Gastroesophageal sphincter (tissue), 4 donors: ENCODE results near the gene DTNBP1. TPM values are rescaled to one million over a fixed set of nuclear protein-coding genes. Genes with fewer than 3 reads are reported as not detected.

ENCODE experiments used
- ATAC-seq: fragments of 150-250 bp; one replicate; pipeline ENCODE4 v1.9.1; 2016; ENCODE audit warnings: mild to moderate bottlenecking, moderate library complexity
- H3K27ac ChIP-seq, 4 donors: fragments of 200-600 bp; sonication (generic) in 3 of 4; 1 replicate in 3 of 4; 2 replicates in 1 of 4; pipeline ENCODE4 v1.5.1; 2016 to 2019
- H3K27me3 ChIP-seq: fragments of 200-600 bp; sonication (generic); one replicate; pipeline ENCODE4 v1.5.1; 2019
- H3K36me3 ChIP-seq, 2 donors: fragments of 200-600 bp; sonication (generic); one replicate each; pipeline ENCODE4 v1.5.1; 2019; ENCODE audit warnings: control low read depth in 1 of 2
- H3K4me1 ChIP-seq, 3 donors: fragments of 200-600 bp; sonication (generic); 1 replicate in 2 of 3; 2 replicates in 1 of 3; pipeline ENCODE4 v1.5.1; 2016 to 2019; ENCODE audit warnings: control low read depth in 2 of 3
- H3K4me3 ChIP-seq, 2 donors: fragments of 200-600 bp; sonication (generic); one replicate each; pipeline ENCODE4 v1.5.1; 2019; ENCODE audit warnings: mild to moderate bottlenecking in 1 of 2, moderate library complexity in 1 of 2
- H3K9me3 ChIP-seq, 3 donors: fragments of 200-600 bp; sonication (generic); one replicate each; pipeline ENCODE4 v1.5.1; 2017 to 2019; ENCODE audit warnings: control low read depth in 2 of 3
- EP300 ChIP-seq: sonication (generic); formaldehyde crosslinking; IDR thresholded peaks from one replicate; pipeline ENCODE4 v1.6.1; 2017; ENCODE audit warnings: antibody characterized with exemption, mild to moderate bottlenecking
- POLR2A ChIP-seq, 2 donors: fragments of 450-650 bp; IDR thresholded peaks; one replicate each; pipeline ENCODE4 v1.6.1; 2017; ENCODE audit warnings: antibody characterized with exemption in 2 of 2, mild to moderate bottlenecking in 2 of 2, moderate library complexity in 1 of 2
- POLR2AphosphoS5 ChIP-seq: sonication (generic); formaldehyde crosslinking; IDR thresholded peaks from one replicate; pipeline ENCODE4 v1.6.1; 2017; ENCODE audit warnings: antibody characterized with exemption
- WGBS, 2 donors: methylation state at CpG; one replicate each; pipeline ENCODE4 v1.1.5; 2018; ENCODE audit warnings: low coverage in 1 of 2; 5-methylcytosine and 5-hydroxymethylcytosine counted together
- total RNA-seq, 4 donors: library from RNA; depleted of rRNA; stranded (reverse); fragments of >200 nt; gene quantifications; one replicate each; pipeline ENCODE4 v1.1.0, GENCODE V29; 2016
- TF ChIP-seq, protein P1 (sequence below), 4 experiments: fragments of 200-600 bp in 2 of 4; fragments of 450-650 bp in 2 of 4; sonication (generic) in 1 of 4; IDR thresholded peaks; one replicate each; pipeline ENCODE4 v1.5.1; 2017 to 2019; ENCODE audit warnings: antibody characterized with exemption in 4 of 4, mild to moderate bottlenecking in 2 of 4, moderate library complexity in 2 of 4

DTNBP1 gene
- total RNA-seq, 4 donors from 2014 or later: 14.4 to 20.2 (median 16.9) TPM

DNA sequence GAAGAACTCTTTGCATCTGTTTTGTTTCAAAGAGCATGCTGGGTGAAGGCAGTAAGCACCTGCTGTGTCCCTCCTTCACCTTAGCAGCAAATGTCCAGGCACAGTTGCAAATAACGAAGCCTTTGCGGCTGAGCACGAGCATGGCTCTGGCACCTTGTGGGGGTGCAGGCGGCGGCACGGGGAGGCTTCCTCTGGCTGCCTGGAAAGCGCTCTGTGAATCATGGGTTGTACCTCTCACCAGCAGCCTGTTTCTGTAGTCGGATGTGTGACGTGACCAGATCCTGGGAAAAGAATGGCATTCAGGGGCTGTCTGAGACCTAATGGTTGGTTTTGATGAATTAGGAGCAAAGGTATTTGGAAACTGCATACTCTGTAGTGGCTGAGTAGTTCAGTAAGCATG, 144.8 kb downstream of the DTNBP1 start:
- no peak overlapping the region for H3K27ac ChIP-seq
- H3K4me1 ChIP-seq: peaks cover 0 to 21% (median 0%) of the 10 kb centered on the region in 3 donors
- 93% methylated on average over 6 to 9 of the region's 9 CpGs for WGBS, 2 donors
- H3K27me3 ChIP-seq: no peaks in the 10 kb centered on the region
- H3K36me3 ChIP-seq: peaks cover 0 to 94% of the 10 kb centered on the region in 2 donors
- no peak overlapping the region for H3K4me3 ChIP-seq
- H3K9me3 ChIP-seq: no peaks in the 10 kb centered on the region
- TF ChIP-seq POLR2AphosphoS5 (no peak), EP300 (no peak), POLR2A (IDR thresholded peaks at IDR 0.05) (no peak)
- TF ChIP-seq, protein P1, sequence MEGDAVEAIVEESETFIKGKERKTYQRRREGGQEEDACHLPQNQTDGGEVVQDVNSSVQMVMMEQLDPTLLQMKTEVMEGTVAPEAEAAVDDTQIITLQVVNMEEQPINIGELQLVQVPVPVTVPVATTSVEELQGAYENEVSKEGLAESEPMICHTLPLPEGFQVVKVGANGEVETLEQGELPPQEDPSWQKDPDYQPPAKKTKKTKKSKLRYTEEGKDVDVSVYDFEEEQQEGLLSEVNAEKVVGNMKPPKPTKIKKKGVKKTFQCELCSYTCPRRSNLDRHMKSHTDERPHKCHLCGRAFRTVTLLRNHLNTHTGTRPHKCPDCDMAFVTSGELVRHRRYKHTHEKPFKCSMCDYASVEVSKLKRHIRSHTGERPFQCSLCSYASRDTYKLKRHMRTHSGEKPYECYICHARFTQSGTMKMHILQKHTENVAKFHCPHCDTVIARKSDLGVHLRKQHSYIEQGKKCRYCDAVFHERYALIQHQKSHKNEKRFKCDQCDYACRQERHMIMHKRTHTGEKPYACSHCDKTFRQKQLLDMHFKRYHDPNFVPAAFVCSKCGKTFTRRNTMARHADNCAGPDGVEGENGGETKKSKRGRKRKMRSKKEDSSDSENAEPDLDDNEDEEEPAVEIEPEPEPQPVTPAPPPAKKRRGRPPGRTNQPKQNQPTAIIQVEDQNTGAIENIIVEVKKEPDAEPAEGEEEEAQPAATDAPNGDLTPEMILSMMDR (IDR thresholded peaks at IDR 0.05): no peak
- no peak for ATAC-seq

DNA sequence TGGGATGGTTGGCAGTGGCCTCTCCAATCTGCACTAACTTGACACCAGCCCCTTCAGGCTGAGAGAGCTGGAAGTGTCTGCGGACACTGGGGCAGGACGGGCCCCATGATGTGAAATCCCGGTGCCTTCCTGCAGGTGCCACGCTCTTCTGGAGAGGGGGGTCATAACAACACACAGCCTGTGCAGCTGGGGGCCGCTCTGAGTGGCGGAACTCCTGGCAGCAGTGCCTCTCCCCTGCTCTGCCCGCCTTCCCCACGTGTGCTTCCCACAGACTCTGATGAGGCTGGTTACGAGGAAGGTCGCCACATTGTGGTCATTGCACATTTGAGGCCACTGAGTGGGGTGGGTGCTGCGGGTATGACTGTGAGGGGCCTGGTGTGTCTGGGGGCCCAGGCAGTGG, 145.2 kb downstream of the DTNBP1 start:
- peaks cover 0 to 94% of the 10 kb centered on the region in 2 donors for H3K36me3 ChIP-seq
- H3K27me3 ChIP-seq: no peaks in the 10 kb centered on the region
- no peak overlapping the region for H3K27ac ChIP-seq
- no CpG with 5 or more reads among the region's 11 CpGs for WGBS, 2 donors
- H3K4me3 ChIP-seq: no peak overlapping the region
- no peaks in the 10 kb centered on the region for H3K9me3 ChIP-seq
- TF ChIP-seq EP300 (no peak), POLR2AphosphoS5 (no peak)
- TF ChIP-seq, protein P1 (IDR thresholded peaks at IDR 0.05): no peak
- peaks cover 0 to 16% (median 0%) of the 10 kb centered on the region in 3 donors for H3K4me1 ChIP-seq
- ATAC-seq: no peak

DNA sequence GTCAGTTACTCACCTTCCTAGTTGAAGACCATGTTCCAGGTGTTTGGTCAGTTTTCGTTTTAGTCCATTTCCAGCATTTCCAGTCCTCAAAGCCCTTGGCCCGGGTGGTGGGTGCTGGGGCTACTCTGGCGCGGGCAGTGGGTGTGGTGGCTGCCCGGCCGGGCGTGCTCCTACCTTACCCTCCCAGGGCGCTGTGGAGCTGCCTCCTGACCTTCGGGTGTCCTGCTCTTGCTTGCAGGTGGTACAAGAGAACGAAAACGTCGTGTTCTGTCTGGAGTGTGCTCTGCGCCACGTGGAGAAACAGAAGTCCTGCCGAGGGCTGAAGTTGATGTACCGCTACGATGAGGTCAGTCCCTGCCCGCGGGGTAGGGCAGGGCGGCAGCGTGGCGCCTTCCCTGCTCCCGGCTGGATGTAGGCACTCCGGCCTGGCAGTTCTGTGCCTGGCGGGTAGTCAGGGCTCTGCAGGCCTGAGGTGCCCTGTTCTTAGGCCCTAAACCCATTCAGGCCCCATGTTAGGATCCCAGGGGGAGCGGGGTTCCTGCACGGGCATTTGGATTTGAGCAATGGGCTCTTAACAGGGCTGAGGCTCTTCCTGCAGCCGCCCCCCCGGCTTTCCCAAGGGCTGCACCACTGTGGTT, 145.8 kb downstream of the DTNBP1 start:
- TF ChIP-seq, protein P1 (IDR thresholded peaks at IDR 0.05): no peak
- TF ChIP-seq POLR2AphosphoS5 (no peak), EP300 (no peak), POLR2A (IDR thresholded peaks at IDR 0.05) (no peak)
- no peak for ATAC-seq
- 93% methylated on average over 3 of the region's 29 CpGs; no CpG with 5 or more reads in 1 of the 2 donors for WGBS, 2 donors
- no peaks in the 10 kb centered on the region for H3K9me3 ChIP-seq
- H3K27me3 ChIP-seq: no peaks in the 10 kb centered on the region
- H3K4me3 ChIP-seq: no peak overlapping the region
- no peak overlapping the region for H3K27ac ChIP-seq
- H3K4me1 ChIP-seq: peaks cover 0 to 11% (median 0%) of the 10 kb centered on the region in 3 donors
- peaks cover 0 to 94% of the 10 kb centered on the region in 2 donors for H3K36me3 ChIP-seq

DNA sequence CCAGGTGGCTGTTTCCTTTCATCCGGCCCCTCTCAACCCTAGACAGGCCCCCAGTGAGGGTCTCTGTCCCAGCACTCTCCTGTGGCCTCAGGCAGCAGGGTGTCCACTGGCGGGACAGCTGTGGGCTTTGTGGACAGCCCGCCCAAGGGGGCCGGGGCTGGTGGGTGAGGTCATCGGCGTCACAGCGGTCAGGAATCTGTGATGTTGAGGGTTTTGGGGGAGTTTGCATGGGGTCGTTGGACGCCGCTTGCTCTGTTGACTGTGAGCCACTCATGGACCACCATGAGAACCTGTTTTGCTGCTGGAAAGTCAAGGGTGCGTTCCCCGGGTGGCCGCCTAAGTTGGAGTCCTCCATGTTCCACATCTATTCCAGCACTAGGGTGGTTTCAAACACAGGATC, 146.4 kb downstream of the DTNBP1 start:
- no CpG with 5 or more reads among the region's 13 CpGs for WGBS, 2 donors
- Histone ChIP-seq H3K27me3 (no peaks in the 10 kb centered on the region), H3K27ac (no peak overlapping the region), H3K36me3 (peaks cover 0 to 94% of the 10 kb centered on the region in 2 donors), H3K4me1 (peaks cover 0 to 4% (median 0%) of the 10 kb centered on the region in 3 donors), H3K9me3 (no peaks in the 10 kb centered on the region), H3K4me3 (no peak overlapping the region)
- no peak for ATAC-seq
- no peak for TF ChIP-seq POLR2A (IDR thresholded peaks at IDR 0.05)
- TF ChIP-seq, protein P1 (IDR thresholded peaks at IDR 0.05): no peak

GRCh38 chr6:15515660-15516375, 147.0 kb downstream of the DTNBP1 start:
- H3K4me1 ChIP-seq: no peaks in the 10 kb centered on the region
- no peak for ATAC-seq
- H3K27me3 ChIP-seq: no peaks in the 10 kb centered on the region
- H3K36me3 ChIP-seq: peaks cover 0 to 97% of the 10 kb centered on the region in 2 donors
- no peaks in the 10 kb centered on the region for H3K9me3 ChIP-seq
- TF ChIP-seq POLR2A (IDR thresholded peaks at IDR 0.05) (no peak), POLR2AphosphoS5 (no peak)
- WGBS, 2 donors: 70 to 76% methylated on average over 7 to 18 of the region's 18 CpGs
- no peak overlapping the region for H3K4me3 ChIP-seq
- no peak overlapping the region for H3K27ac ChIP-seq
